Measurements from ENCODE around the gene PIK3C2G.
"Not testable (repeated sequence)": the region's sequence is repeated elsewhere in the genome, so short reads cannot be mapped to it uniquely, and the experiment has no call there.

The PIK3C2G gene

DNA sequence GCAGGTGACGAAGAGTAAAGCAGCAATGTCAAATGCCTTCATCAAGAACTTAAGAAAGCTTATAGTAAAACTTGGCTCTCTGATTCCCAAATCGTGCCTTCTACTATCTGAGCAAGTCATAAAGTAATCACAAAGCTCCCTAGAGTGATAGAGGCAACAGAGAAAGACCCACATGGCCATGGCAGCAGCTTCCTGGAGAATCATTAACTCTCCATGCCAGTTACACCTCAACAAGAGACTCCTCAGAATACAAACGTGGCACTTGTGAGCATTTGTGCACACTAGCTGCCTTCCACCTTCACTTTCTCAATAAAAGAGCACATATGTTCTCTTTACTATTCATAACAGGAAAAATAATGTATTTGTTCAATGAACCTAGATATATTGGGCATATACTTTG is 428.5 kb downstream of the PIK3C2G start:
- ChIA-PET POLR2A (no interaction called here), CTCF (no interaction called here)
- TF ChIP-seq SP1 (IDR thresholded peaks at IDR 0.05) (no peak), L3MBTL2 (conservative IDR thresholded peaks at IDR 0.05) (no peak), SUZ12 (IDR thresholded peaks at IDR 0.05) (no peak), NFRKB (IDR thresholded peaks at IDR 0.05) (no peak), HDGF (IDR thresholded peaks at IDR 0.05; ENCODE audit: borderline replicate concordance) (no peak), ZNF384 (IDR thresholded peaks at IDR 0.05) (no peak), FOXA1 (IDR thresholded peaks at IDR 0.05) (no peak), TARDBP (IDR thresholded peaks at IDR 0.05) (no peak), FOXK2 (IDR thresholded peaks at IDR 0.05) (no peak), LEF1 (IDR thresholded peaks at IDR 0.05; ENCODE audit: borderline replicate concordance) (no peak), BHLHE40 (IDR thresholded peaks at IDR 0.05; ENCODE audit: borderline replicate concordance) (no peak), FOXM1 (IDR thresholded peaks at IDR 0.05; ENCODE audit: borderline replicate concordance) (no peak), ARNT (IDR thresholded peaks at IDR 0.05) (no peak), ELF4 (IDR thresholded peaks at IDR 0.05) (no peak), CTBP1 (IDR thresholded peaks at IDR 0.05; ENCODE audit: borderline replicate concordance) (no peak)
- TF ChIP-seq, protein P1, sequence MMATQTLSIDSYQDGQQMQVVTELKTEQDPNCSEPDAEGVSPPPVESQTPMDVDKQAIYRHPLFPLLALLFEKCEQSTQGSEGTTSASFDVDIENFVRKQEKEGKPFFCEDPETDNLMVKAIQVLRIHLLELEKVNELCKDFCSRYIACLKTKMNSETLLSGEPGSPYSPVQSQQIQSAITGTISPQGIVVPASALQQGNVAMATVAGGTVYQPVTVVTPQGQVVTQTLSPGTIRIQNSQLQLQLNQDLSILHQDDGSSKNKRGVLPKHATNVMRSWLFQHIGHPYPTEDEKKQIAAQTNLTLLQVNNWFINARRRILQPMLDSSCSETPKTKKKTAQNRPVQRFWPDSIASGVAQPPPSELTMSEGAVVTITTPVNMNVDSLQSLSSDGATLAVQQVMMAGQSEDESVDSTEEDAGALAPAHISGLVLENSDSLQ (IDR thresholded peaks at IDR 0.05) = no peak
- no peak for DNase-seq (ENCODE audit: extremely low spot score)

DNA sequence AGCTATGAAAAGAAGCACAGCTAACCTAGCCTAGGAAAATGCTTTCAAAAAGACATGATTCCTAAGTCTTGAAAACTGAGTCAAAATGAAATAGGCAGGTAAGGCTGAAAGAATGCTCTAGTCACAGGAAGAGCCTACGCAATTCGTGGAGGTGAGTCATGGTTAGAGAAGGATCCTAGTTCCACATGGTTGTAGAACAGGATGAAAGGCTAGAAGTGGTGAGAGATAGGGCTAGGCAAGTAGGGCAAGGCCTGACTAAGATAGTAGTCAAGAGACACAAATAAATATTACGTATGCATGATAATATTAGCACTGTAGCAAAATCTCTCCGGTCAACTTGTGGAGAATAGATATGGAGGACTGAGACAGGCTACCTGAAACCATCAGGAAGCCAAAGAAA is 429.3 kb downstream of the PIK3C2G start:
- ChIA-PET CTCF (no interaction called here), POLR2A (no interaction called here)
- no peak for TF ChIP-seq L3MBTL2 (conservative IDR thresholded peaks at IDR 0.05)
- TF ChIP-seq NFRKB (IDR thresholded peaks at IDR 0.05) = no peak
- no peak for TF ChIP-seq BHLHE40 (IDR thresholded peaks at IDR 0.05; ENCODE audit: borderline replicate concordance)
- no peak for TF ChIP-seq FOXM1 (IDR thresholded peaks at IDR 0.05; ENCODE audit: borderline replicate concordance)
- TF ChIP-seq TARDBP (IDR thresholded peaks at IDR 0.05) = no peak
- TF ChIP-seq ELF4 (IDR thresholded peaks at IDR 0.05) = no peak
- no peak for TF ChIP-seq SUZ12 (IDR thresholded peaks at IDR 0.05)
- TF ChIP-seq CTBP1 (IDR thresholded peaks at IDR 0.05; ENCODE audit: borderline replicate concordance) = no peak
- TF ChIP-seq FOXK2 (IDR thresholded peaks at IDR 0.05) = no peak
- TF ChIP-seq ZNF384 (IDR thresholded peaks at IDR 0.05) = no peak
- TF ChIP-seq HDGF (IDR thresholded peaks at IDR 0.05; ENCODE audit: borderline replicate concordance) = no peak
- TF ChIP-seq, protein P1 (IDR thresholded peaks at IDR 0.05) = no peak
- no peak for TF ChIP-seq FOXA1 (IDR thresholded peaks at IDR 0.05)
- no peak for TF ChIP-seq ARNT (IDR thresholded peaks at IDR 0.05)
- no peak for TF ChIP-seq SP1 (IDR thresholded peaks at IDR 0.05)
- TF ChIP-seq LEF1 (IDR thresholded peaks at IDR 0.05; ENCODE audit: borderline replicate concordance) = no peak
- no peak for DNase-seq (ENCODE audit: extremely low spot score)

DNA sequence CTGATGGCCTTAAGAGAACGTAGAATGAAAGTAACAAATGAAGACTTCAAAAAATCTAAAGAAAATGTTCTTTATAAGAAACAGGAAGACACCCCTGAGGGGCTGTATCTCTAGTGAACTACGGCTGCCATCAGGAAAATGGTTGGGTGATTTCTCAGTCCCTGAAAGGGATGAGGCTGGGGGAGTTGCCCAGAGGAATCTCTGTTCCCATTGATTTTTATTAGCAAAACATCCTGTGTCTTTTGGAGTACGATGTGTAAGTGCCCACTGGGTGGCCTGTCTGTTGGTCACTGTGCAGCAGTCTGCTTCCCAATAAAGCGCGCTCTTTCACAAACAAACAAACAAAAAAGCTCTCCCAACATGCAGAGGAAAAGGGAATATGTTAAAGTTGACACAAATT is 432.7 kb downstream of the PIK3C2G start:
- DNase-seq (ENCODE audit: extremely low spot score); POLR2A ChIA-PET; CTCF ChIA-PET: not testable (repeated sequence)

DNA sequence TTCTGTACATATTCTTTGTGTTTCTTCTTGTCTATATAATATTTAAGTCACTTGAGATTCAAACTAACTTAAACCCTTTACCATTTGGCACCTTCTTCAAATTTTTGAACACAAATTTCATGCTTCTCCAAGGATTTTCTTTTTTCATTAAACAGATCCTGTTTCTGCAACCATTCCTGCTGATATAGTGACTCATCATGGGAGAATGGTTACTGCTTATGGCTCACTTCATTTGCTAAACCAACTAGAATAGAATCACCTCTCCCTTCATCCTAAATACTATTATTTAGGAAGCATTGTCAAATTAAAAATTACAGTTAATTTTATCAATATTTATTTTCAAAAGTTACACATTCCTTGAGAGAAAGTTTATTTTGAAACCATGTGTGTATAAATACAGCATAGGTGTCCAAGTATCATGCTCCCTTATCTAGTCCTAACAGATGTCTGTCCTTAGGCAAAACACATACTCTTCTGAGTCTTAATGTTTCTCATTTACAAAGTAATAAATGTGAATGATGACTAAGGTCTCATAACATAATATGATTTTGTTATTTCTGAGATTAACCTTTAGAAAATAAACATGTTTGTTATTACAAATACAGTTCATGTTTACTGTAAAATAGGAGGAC is 435.8 kb downstream of the PIK3C2G start:
- ChIA-PET CTCF (no interaction called here), POLR2A (no interaction called here)
- no peak for TF ChIP-seq BHLHE40 (IDR thresholded peaks at IDR 0.05; ENCODE audit: borderline replicate concordance)
- no peak for TF ChIP-seq NFRKB (IDR thresholded peaks at IDR 0.05)
- no peak for TF ChIP-seq HDGF (IDR thresholded peaks at IDR 0.05; ENCODE audit: borderline replicate concordance)
- TF ChIP-seq FOXK2 (IDR thresholded peaks at IDR 0.05) = no peak
- no peak for TF ChIP-seq LEF1 (IDR thresholded peaks at IDR 0.05; ENCODE audit: borderline replicate concordance)
- no peak for TF ChIP-seq FOXM1 (IDR thresholded peaks at IDR 0.05; ENCODE audit: borderline replicate concordance)
- no peak for TF ChIP-seq TARDBP (IDR thresholded peaks at IDR 0.05)
- no peak for TF ChIP-seq L3MBTL2 (conservative IDR thresholded peaks at IDR 0.05)
- no peak for TF ChIP-seq CTBP1 (IDR thresholded peaks at IDR 0.05; ENCODE audit: borderline replicate concordance)
- no peak for TF ChIP-seq ARNT (IDR thresholded peaks at IDR 0.05)
- TF ChIP-seq, protein P1 (IDR thresholded peaks at IDR 0.05) = no peak
- no peak for TF ChIP-seq ELF4 (IDR thresholded peaks at IDR 0.05)
- TF ChIP-seq FOXA1 (IDR thresholded peaks at IDR 0.05) = no peak
- no peak for TF ChIP-seq SUZ12 (IDR thresholded peaks at IDR 0.05)
- TF ChIP-seq ZNF384 (IDR thresholded peaks at IDR 0.05) = no peak
- no peak for DNase-seq (ENCODE audit: extremely low spot score)

Data from HEK293T (cell line).